K562 (cell line): ENCODE results near the gene MKNK2. TPM values are rescaled to one million over a fixed set of nuclear protein-coding genes. Genes with fewer than 3 reads are reported as not detected.
A peak's percentile ranks its signal among the peaks of the same experiment; 100 is the strongest.

Experiments
- CBFA2T2 ChIP-seq: fragments of 450-650 bp; conservative IDR thresholded peaks from 2 replicates; pipeline ENCODE4 v1.6.1; 2017; ENCODE audit warnings: mild to moderate bottlenecking
- HEY1 ChIP-seq: fragments of 250-450 bp; sonication (Bioruptor Pico); IDR thresholded peaks from 2 replicates; pipeline ENCODE4 v1.5.0; 2020; ENCODE audit warnings: mild to moderate bottlenecking, moderate library complexity, borderline replicate concordance
- HMGN3 ChIP-seq: IDR thresholded peaks from 2 replicates; pipeline ENCODE4 v1.6.1; 2011; ENCODE audit warnings: borderline replicate concordance, low read depth, mild to moderate bottlenecking, mixed read lengths, low read length; ENCODE audit not compliant: insufficient read length; ENCODE audit errors: extremely low read depth
- MAX ChIP-seq: sonication (generic); formaldehyde crosslinking; IDR thresholded peaks from 2 replicates; pipeline ENCODE4 v1.9.0; 2022; ENCODE audit warnings: mild to moderate bottlenecking, missing genetic modification reagents
- MLLT1 ChIP-seq, 2 experiments: fragments of 450-650 bp; IDR thresholded peaks; 2 replicates each; pipeline ENCODE4 v1.6.1; 2016
- NEUROD1 ChIP-seq: fragments of 150-350 bp; IDR thresholded peaks from 2 replicates; pipeline ENCODE4 v1.6.1; 2014; ENCODE audit warnings: borderline replicate concordance, low read length, low read depth; ENCODE audit not compliant: partially characterized antibody
- RBM25 ChIP-seq: fragments of 200-400 bp; formaldehyde crosslinking; IDR thresholded peaks from 2 replicates; pipeline ENCODE4 v1.6.1; 2018; ENCODE audit warnings: low read length, low read depth, moderate library complexity; ENCODE audit not compliant: severe bottlenecking
- RHOXF2B ChIP-seq: fragments of 250-450 bp; sonication (Bioruptor Pico); conservative IDR thresholded peaks from 2 replicates; pipeline ENCODE4 v1.5.1; 2021
- ZHX1 ChIP-seq: fragments of 150-350 bp; conservative IDR thresholded peaks from 2 replicates; pipeline ENCODE4 v1.6.1; 2014; ENCODE audit warnings: low read length
- ZNF175 ChIP-seq: fragments of 200-800 bp; sonication (Bioruptor generic); IDR thresholded peaks from 2 replicates; pipeline ENCODE4 v1.6.1; 2016; ENCODE audit warnings: low read depth, mild to moderate bottlenecking, missing genetic modification characterization, missing compliant biosample characterization
- ZNF431 ChIP-seq: sonication (generic); formaldehyde crosslinking; IDR thresholded peaks from 2 replicates; pipeline ENCODE4 v1.8.0; 2022; ENCODE audit warnings: mild to moderate bottlenecking, missing genetic modification reagents
- ZNF780A ChIP-seq: fragments of 250-450 bp; sonication (Bioruptor Pico); IDR thresholded peaks from 2 replicates; pipeline ENCODE4 v1.5.0; 2021; ENCODE audit warnings: mild to moderate bottlenecking
- polyA plus RNA-seq, 8 experiments: library from polyadenylated mRNA; depleted of rRNA in 4 of 8; stranded (reverse) in 5 of 8; unstranded in 3 of 8; fragments of >200 nt; fragmentation: Nextera tagmentation in 2 of 8; fragmentation: Illumina TruSeq in 1 of 8; extraction: Ambion mirVana in 2 of 8; extraction: Trizol in 1 of 8; gene quantifications; 2 replicates each; pipeline versions ENCODE4 v1.2.1 to v1.2.3, GENCODE V29; 2011 to 2014; ENCODE audit warnings: inconsistent platforms in 1 of 8, missing spikeins in 1 of 8
- total RNA-seq, 7 experiments: library from RNA; depleted of rRNA in 6 of 7; stranded (reverse); fragments of >200 nt in 6 of 7; fragmentation: Illumina TruSeq in 2 of 7; extraction: Trizol in 2 of 7; gene quantifications; 2 replicates each; pipeline versions ENCODE4 v1.2.1 to v1.2.3, GENCODE V29; 2011 to 2021; ENCODE audit warnings: low replicate concordance in 1 of 7
- TF ChIP-seq, protein P1 (sequence below): fragments of 450-650 bp; formaldehyde crosslinking; conservative IDR thresholded peaks from 2 replicates; pipeline ENCODE4 v1.4.0; 2022; ENCODE audit warnings: mild to moderate bottlenecking, missing genetic modification characterization
- TF ChIP-seq, protein P2 (sequence below): IDR thresholded peaks from 2 replicates; pipeline ENCODE4 v1.6.1; 2011; ENCODE audit warnings: borderline replicate concordance, low read depth, mild to moderate bottlenecking, moderate library complexity, low read length; ENCODE audit not compliant: insufficient read depth, poor library complexity, severe bottlenecking
- TF ChIP-seq, protein P3 (sequence below): fragments of 250-450 bp; sonication (Bioruptor Pico); IDR thresholded peaks from 2 replicates; pipeline ENCODE4 v1.4.0; 2020; ENCODE audit warnings: mild to moderate bottlenecking, moderate library complexity, borderline replicate concordance

MKNK2 gene
- total and polyA plus RNA-seq, 9 of the 15 experiments (the other 6 are each of a cell fraction or from before 2014, with no cell fraction given) = 5.1 to 191 (median 51.9) TPM

GRCh38 chr19:2050991-2051772 lies at the start of gene MKNK2 (continued):
- 0 out of 2 replicates have a peak, but pooled peaks have one; percentile 44 for TF ChIP-seq ZHX1
- TF ChIP-seq ZNF175 (CRISPR knock-in tag) = peak; percentile 44; the same call in 1 of the 2 replicates
- peak; percentile 95 for TF ChIP-seq HMGN3
- peak; percentile 81 for TF ChIP-seq RBM25
- peak; percentile 28 for TF ChIP-seq NEUROD1
- TF ChIP-seq CBFA2T2 = no peak
- TF ChIP-seq MLLT1 (IDR thresholded peaks at IDR 0.05) = no peak
- no peak for TF ChIP-seq ZNF431
- TF ChIP-seq ZNF780A = no peak
- TF ChIP-seq, protein P1, sequence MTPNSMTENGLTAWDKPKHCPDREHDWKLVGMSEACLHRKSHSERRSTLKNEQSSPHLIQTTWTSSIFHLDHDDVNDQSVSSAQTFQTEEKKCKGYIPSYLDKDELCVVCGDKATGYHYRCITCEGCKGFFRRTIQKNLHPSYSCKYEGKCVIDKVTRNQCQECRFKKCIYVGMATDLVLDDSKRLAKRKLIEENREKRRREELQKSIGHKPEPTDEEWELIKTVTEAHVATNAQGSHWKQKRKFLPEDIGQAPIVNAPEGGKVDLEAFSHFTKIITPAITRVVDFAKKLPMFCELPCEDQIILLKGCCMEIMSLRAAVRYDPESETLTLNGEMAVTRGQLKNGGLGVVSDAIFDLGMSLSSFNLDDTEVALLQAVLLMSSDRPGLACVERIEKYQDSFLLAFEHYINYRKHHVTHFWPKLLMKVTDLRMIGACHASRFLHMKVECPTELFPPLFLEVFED (CRISPR knock-in tag) = no peak
- TF ChIP-seq HEY1 (CRISPR knock-in tag) = no peak
- no peak for TF ChIP-seq RHOXF2B (CRISPR knock-in tag)
- TF ChIP-seq, protein P2, sequence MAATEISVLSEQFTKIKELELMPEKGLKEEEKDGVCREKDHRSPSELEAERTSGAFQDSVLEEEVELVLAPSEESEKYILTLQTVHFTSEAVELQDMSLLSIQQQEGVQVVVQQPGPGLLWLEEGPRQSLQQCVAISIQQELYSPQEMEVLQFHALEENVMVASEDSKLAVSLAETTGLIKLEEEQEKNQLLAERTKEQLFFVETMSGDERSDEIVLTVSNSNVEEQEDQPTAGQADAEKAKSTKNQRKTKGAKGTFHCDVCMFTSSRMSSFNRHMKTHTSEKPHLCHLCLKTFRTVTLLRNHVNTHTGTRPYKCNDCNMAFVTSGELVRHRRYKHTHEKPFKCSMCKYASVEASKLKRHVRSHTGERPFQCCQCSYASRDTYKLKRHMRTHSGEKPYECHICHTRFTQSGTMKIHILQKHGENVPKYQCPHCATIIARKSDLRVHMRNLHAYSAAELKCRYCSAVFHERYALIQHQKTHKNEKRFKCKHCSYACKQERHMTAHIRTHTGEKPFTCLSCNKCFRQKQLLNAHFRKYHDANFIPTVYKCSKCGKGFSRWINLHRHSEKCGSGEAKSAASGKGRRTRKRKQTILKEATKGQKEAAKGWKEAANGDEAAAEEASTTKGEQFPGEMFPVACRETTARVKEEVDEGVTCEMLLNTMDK = peak; percentile 100
- TF ChIP-seq, protein P3, sequence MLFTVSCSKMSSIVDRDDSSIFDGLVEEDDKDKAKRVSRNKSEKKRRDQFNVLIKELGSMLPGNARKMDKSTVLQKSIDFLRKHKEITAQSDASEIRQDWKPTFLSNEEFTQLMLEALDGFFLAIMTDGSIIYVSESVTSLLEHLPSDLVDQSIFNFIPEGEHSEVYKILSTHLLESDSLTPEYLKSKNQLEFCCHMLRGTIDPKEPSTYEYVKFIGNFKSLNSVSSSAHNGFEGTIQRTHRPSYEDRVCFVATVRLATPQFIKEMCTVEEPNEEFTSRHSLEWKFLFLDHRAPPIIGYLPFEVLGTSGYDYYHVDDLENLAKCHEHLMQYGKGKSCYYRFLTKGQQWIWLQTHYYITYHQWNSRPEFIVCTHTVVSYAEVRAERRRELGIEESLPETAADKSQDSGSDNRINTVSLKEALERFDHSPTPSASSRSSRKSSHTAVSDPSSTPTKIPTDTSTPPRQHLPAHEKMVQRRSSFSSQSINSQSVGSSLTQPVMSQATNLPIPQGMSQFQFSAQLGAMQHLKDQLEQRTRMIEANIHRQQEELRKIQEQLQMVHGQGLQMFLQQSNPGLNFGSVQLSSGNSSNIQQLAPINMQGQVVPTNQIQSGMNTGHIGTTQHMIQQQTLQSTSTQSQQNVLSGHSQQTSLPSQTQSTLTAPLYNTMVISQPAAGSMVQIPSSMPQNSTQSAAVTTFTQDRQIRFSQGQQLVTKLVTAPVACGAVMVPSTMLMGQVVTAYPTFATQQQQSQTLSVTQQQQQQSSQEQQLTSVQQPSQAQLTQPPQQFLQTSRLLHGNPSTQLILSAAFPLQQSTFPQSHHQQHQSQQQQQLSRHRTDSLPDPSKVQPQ (CRISPR knock-in tag) = no peak
- peak; percentile 64 for TF ChIP-seq MAX (CRISPR knock-in tag)
